Measurements from ENCODE around the gene CA5B. TPM values are rescaled to one million over a fixed set of nuclear protein-coding genes. Genes with fewer than 3 reads are reported as not detected.
"Not testable (repeated sequence)": the region's sequence is repeated elsewhere in the genome, so short reads cannot be mapped to it uniquely, and the experiment has no call there.

CA5B gene
- total and polyA plus RNA-seq, 2 donors (not counting 1 experiment from before 2014, with no cell fraction given), result 7.4 to 11.6 TPM

DNA sequence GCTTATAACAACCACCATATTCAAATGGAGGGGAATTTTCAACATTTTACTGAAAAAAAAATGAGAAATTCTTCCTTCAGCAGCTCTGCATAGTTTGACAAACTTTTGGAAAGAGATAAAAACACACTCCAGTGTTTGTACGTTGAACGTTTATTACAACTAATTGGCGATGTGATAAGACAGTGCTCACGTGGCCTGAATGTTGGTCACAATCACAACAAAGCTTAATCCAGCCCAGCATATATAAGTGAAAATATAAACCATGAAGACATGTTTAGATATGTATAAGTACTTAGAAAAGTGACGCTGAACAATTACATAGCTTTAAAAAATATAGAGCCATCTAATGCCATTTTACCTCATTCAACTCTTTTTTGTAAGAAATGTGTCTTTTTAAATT is 87.9 kb downstream of the CA5B start:
- no peaks in the 10 kb centered on the region for H3K79me2 ChIP-seq (ENCODE audit: control insufficient read depth, insufficient read depth, low read length)
- no peak overlapping the region for H3K27ac ChIP-seq (ENCODE audit: insufficient read depth, low read length)
- no peak overlapping the region for H3K4me2 ChIP-seq (ENCODE audit: extremely low read depth, insufficient read depth, low read length)
- H3K9me3 ChIP-seq (ENCODE audit: control insufficient read depth, insufficient read depth, low read depth, low read length), result no peaks in the 10 kb centered on the region
- no peak for TF ChIP-seq EZH2 (IDR thresholded peaks at IDR 0.05; ENCODE audit: low read length, missing control alignments)
- no peak for DNase-seq (ENCODE audit: low read depth in 2 of 2)
- no peaks in the 10 kb centered on the region for H4K20me1 ChIP-seq (ENCODE audit: control insufficient read depth, extremely low read depth, insufficient read depth, low read length)
- no peaks in the 10 kb centered on the region for H3K27me3 ChIP-seq (ENCODE audit: control insufficient read depth, insufficient read depth, low read length)
- no peak overlapping the region for H3K9ac ChIP-seq (ENCODE audit: insufficient read depth, low read length)
- no peaks in the 10 kb centered on the region for H3K4me1 ChIP-seq (ENCODE audit: control insufficient read depth, extremely low read depth, insufficient read depth, low read length)
- H3K36me3 ChIP-seq (ENCODE audit: control insufficient read depth, insufficient read depth, low read length), result no peaks in the 10 kb centered on the region
- H3K4me3 ChIP-seq (replicated peaks in 1 of 4; ENCODE audit: control extremely low read depth in 1 of 4, insufficient read depth in 1 of 4, low read depth in 3 of 4, low read length in 4 of 4), result no peak overlapping the region
- H2AFZ ChIP-seq (ENCODE audit: low read length), result no peak overlapping the region

- no peak overlapping the region for H3K9ac ChIP-seq (ENCODE audit: insufficient read depth, low read length)
- H3K27ac ChIP-seq (ENCODE audit: insufficient read depth, low read length), result no peak overlapping the region
- no peak for DNase-seq (ENCODE audit: low read depth in 2 of 2)
- no peaks in the 10 kb centered on the region for H3K27me3 ChIP-seq (ENCODE audit: control insufficient read depth, insufficient read depth, low read length)
- no peaks in the 10 kb centered on the region for H3K4me1 ChIP-seq (ENCODE audit: control insufficient read depth, extremely low read depth, insufficient read depth, low read length)
- no peak for TF ChIP-seq EZH2 (IDR thresholded peaks at IDR 0.05; ENCODE audit: low read length, missing control alignments)
- TF ChIP-seq, protein P1, sequence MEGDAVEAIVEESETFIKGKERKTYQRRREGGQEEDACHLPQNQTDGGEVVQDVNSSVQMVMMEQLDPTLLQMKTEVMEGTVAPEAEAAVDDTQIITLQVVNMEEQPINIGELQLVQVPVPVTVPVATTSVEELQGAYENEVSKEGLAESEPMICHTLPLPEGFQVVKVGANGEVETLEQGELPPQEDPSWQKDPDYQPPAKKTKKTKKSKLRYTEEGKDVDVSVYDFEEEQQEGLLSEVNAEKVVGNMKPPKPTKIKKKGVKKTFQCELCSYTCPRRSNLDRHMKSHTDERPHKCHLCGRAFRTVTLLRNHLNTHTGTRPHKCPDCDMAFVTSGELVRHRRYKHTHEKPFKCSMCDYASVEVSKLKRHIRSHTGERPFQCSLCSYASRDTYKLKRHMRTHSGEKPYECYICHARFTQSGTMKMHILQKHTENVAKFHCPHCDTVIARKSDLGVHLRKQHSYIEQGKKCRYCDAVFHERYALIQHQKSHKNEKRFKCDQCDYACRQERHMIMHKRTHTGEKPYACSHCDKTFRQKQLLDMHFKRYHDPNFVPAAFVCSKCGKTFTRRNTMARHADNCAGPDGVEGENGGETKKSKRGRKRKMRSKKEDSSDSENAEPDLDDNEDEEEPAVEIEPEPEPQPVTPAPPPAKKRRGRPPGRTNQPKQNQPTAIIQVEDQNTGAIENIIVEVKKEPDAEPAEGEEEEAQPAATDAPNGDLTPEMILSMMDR (conservative IDR thresholded peaks at IDR 0.05 in 1 of 2, IDR thresholded peaks at IDR 0.05 in 1 of 2; ENCODE audit: low read depth in 1 of 2, low read length in 2 of 2), result no peak
- H3K4me2 ChIP-seq (ENCODE audit: extremely low read depth, insufficient read depth, low read length), result no peak overlapping the region
- no peaks in the 10 kb centered on the region for H3K9me3 ChIP-seq (ENCODE audit: control insufficient read depth, insufficient read depth, low read depth, low read length)
- H4K20me1 ChIP-seq (ENCODE audit: control insufficient read depth, extremely low read depth, insufficient read depth, low read length), result no peaks in the 10 kb centered on the region
- H2AFZ ChIP-seq (ENCODE audit: low read length), result no peak overlapping the region
- no peak overlapping the region for H3K4me3 ChIP-seq (replicated peaks in 1 of 4; ENCODE audit: control extremely low read depth in 1 of 4, insufficient read depth in 1 of 4, low read depth in 3 of 4, low read length in 4 of 4)
- no peaks in the 10 kb centered on the region for H3K79me2 ChIP-seq (ENCODE audit: control insufficient read depth, insufficient read depth, low read length)
- no peaks in the 10 kb centered on the region for H3K36me3 ChIP-seq (ENCODE audit: control insufficient read depth, insufficient read depth, low read length)
These were observed 91.1 kb downstream of the CA5B start for GRCh38 chrX:15829217-15829616.

GRCh38 chrX:15831347-15831746 is 93.3 kb downstream of the CA5B start:
- not testable (repeated sequence) for H2AFZ ChIP-seq (ENCODE audit: low read length); H3K79me2 ChIP-seq (ENCODE audit: control insufficient read depth, insufficient read depth, low read length); H3K27ac ChIP-seq (ENCODE audit: insufficient read depth, low read length); H3K9ac ChIP-seq (ENCODE audit: insufficient read depth, low read length); DNase-seq (ENCODE audit: low read depth in 2 of 2); H3K4me3 ChIP-seq (replicated peaks in 1 of 4; ENCODE audit: control extremely low read depth in 1 of 4, insufficient read depth in 1 of 4, low read depth in 3 of 4, low read length in 4 of 4); H4K20me1 ChIP-seq (ENCODE audit: control insufficient read depth, extremely low read depth, insufficient read depth, low read length); H3K27me3 ChIP-seq (ENCODE audit: control insufficient read depth, insufficient read depth, low read length); H3K36me3 ChIP-seq (ENCODE audit: control insufficient read depth, insufficient read depth, low read length); H3K4me1 ChIP-seq (ENCODE audit: control insufficient read depth, extremely low read depth, insufficient read depth, low read length); H3K9me3 ChIP-seq (ENCODE audit: control insufficient read depth, insufficient read depth, low read depth, low read length); H3K4me2 ChIP-seq (ENCODE audit: extremely low read depth, insufficient read depth, low read length)

DNA sequence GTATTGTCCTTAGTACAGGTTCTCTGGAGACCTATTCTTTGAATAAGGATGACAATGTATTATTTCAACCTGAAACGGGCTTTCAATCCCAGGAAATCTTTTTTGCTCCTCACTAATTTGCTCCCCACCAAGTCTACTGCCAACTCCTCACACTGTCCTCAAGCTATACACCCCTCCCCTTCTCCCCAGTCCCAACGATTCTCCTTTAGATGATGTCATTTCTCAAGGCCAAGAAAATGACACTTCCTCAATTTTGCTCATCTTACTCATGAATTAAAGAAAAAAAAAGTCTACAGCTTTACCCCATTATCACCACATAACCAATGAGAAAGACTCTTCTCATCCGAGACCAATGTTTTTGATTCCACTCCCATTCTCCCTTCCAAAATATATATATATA is 96.0 kb downstream of the CA5B start:
- Histone ChIP-seq H3K27ac (ENCODE audit: insufficient read depth, low read length) (no peak overlapping the region), H3K4me1 (ENCODE audit: control insufficient read depth, extremely low read depth, insufficient read depth, low read length) (no peaks in the 10 kb centered on the region), H3K9ac (ENCODE audit: insufficient read depth, low read length) (no peak overlapping the region), H4K20me1 (ENCODE audit: control insufficient read depth, extremely low read depth, insufficient read depth, low read length) (no peaks in the 10 kb centered on the region), H3K4me2 (ENCODE audit: extremely low read depth, insufficient read depth, low read length) (no peak overlapping the region), H2AFZ (ENCODE audit: low read length) (no peak overlapping the region), H3K36me3 (ENCODE audit: control insufficient read depth, insufficient read depth, low read length) (no peaks in the 10 kb centered on the region), H3K79me2 (ENCODE audit: control insufficient read depth, insufficient read depth, low read length) (no peaks in the 10 kb centered on the region), H3K27me3 (ENCODE audit: control insufficient read depth, insufficient read depth, low read length) (no peaks in the 10 kb centered on the region), H3K4me3 (replicated peaks in 1 of 4; ENCODE audit: control extremely low read depth in 1 of 4, insufficient read depth in 1 of 4, low read depth in 3 of 4, low read length in 4 of 4) (no peak overlapping the region), H3K9me3 (ENCODE audit: control insufficient read depth, insufficient read depth, low read depth, low read length) (no peaks in the 10 kb centered on the region)
- TF ChIP-seq, protein P1 (conservative IDR thresholded peaks at IDR 0.05 in 1 of 2, IDR thresholded peaks at IDR 0.05 in 1 of 2; ENCODE audit: low read depth in 1 of 2, low read length in 2 of 2), result no peak
- TF ChIP-seq EZH2 (IDR thresholded peaks at IDR 0.05; ENCODE audit: low read length, missing control alignments), result no peak
- no peak for DNase-seq (ENCODE audit: low read depth in 2 of 2)
